ENCODE measurements around the gene MYBPH.

DNA sequence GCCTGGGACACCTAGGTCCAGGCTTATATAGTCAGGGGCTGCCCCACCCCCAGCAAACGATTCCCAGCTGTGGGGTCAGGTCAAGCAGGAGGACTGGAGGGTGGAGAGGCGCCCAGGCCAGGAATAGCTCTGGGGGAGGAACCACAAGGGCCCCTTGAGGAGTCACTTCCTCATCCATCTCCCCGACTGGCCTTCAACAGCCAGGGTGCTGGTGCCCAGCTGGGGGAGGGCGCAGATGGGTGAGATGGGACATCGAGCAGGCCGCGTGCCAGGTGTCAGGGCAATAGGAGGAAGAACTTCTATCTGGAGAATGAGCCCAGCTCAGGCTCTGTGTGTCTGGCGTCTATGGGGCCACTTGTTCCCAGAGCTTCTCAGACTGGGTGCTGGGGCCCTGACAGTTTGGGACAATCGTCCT, 208 bp upstream of the MYBPH start:
- TF ChIP-seq MYC (IDR thresholded peaks at IDR 0.05; ENCODE audit: low read depth, low read length) (no peak), EZH2 (IDR thresholded peaks at IDR 0.05; ENCODE audit: borderline replicate concordance, low read depth, low read length, severe bottlenecking) (no peak)
- TF ChIP-seq, protein P1, sequence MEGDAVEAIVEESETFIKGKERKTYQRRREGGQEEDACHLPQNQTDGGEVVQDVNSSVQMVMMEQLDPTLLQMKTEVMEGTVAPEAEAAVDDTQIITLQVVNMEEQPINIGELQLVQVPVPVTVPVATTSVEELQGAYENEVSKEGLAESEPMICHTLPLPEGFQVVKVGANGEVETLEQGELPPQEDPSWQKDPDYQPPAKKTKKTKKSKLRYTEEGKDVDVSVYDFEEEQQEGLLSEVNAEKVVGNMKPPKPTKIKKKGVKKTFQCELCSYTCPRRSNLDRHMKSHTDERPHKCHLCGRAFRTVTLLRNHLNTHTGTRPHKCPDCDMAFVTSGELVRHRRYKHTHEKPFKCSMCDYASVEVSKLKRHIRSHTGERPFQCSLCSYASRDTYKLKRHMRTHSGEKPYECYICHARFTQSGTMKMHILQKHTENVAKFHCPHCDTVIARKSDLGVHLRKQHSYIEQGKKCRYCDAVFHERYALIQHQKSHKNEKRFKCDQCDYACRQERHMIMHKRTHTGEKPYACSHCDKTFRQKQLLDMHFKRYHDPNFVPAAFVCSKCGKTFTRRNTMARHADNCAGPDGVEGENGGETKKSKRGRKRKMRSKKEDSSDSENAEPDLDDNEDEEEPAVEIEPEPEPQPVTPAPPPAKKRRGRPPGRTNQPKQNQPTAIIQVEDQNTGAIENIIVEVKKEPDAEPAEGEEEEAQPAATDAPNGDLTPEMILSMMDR (IDR thresholded peaks at IDR 0.05; ENCODE audit: extremely low read depth in 1 of 2, insufficient read depth in 1 of 2, low read depth in 1 of 2, low read length in 2 of 2): no peak

Data from endothelial cell of umbilical vein (primary cell).